Neutrophil (primary cell): ENCODE data around the gene CWC25.

Experiments used
- H3K27ac ChIP-seq: fragments of 200-600 bp; sonication (generic); 2 replicates; pipeline ENCODE4 v1.5.1; 2016; ENCODE audit warnings: mild to moderate bottlenecking, moderate library complexity
- H3K27me3 ChIP-seq: fragments of 200-600 bp; sonication (generic); 2 replicates; pipeline ENCODE4 v1.6.0; 2016; ENCODE audit warnings: mild to moderate bottlenecking
- H3K36me3 ChIP-seq: fragments of 200-600 bp; sonication (generic); 2 replicates; pipeline ENCODE4 v1.5.1; 2017
- H3K4me1 ChIP-seq, 2 experiments: fragments of 200-600 bp in 1 of 2; sonication (generic) in 1 of 2; 1 replicate in 1 of 2; 2 replicates in 1 of 2; pipeline versions ENCODE4 v1.5.1 to v1.6.1; 2013 to 2016; ENCODE audit warnings: low read depth in 1 of 2, low read length in 1 of 2, mild to moderate bottlenecking in 1 of 2, moderate library complexity in 1 of 2; ENCODE audit not compliant: control insufficient read depth in 1 of 2, insufficient read depth in 1 of 2
- H3K4me3 ChIP-seq, 2 experiments: fragments of 200-600 bp in 1 of 2; sonication (generic) in 1 of 2; 1 replicate in 1 of 2; 2 replicates in 1 of 2; pipeline ENCODE4 v1.5.1; 2013 to 2016; ENCODE audit warnings: low read depth in 1 of 2, low read length in 1 of 2, mild to moderate bottlenecking in 1 of 2, moderate library complexity in 1 of 2
- H3K9me3 ChIP-seq: fragments of 200-600 bp; sonication (generic); 2 replicates; pipeline ENCODE4 v1.5.1; 2016
- TF ChIP-seq, protein P1 (sequence below): fragments of 200-600 bp; sonication (generic); IDR thresholded peaks from 2 replicates; pipeline ENCODE4 v1.5.1; 2016; ENCODE audit warnings: antibody characterized with exemption

CWC25 gene

DNA sequence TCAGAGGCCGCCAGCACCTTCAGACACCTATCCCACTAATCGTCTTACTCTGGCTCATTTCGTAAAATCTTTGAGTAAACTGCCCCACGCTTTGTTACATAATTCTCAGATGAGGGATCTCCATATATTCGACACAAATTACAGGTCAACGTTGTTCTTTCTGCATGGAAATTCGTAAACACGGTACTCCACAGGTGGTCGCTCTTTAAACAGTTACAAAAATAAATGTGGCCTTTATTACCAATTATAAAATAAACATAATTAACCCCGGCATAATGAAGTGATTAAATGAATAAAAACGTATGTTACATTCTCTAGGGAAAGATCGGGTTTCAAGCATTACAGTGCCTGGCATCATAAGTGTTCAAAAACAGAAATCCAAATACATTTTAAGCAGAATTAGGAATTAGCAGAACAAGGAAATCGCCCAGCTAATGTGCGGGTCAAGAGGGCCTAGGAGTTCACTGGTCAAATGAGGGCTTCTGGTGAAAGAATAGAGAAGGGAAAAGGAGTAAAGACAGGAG, 24.8 kb downstream of the CWC25 start:
- TF ChIP-seq, protein P1, sequence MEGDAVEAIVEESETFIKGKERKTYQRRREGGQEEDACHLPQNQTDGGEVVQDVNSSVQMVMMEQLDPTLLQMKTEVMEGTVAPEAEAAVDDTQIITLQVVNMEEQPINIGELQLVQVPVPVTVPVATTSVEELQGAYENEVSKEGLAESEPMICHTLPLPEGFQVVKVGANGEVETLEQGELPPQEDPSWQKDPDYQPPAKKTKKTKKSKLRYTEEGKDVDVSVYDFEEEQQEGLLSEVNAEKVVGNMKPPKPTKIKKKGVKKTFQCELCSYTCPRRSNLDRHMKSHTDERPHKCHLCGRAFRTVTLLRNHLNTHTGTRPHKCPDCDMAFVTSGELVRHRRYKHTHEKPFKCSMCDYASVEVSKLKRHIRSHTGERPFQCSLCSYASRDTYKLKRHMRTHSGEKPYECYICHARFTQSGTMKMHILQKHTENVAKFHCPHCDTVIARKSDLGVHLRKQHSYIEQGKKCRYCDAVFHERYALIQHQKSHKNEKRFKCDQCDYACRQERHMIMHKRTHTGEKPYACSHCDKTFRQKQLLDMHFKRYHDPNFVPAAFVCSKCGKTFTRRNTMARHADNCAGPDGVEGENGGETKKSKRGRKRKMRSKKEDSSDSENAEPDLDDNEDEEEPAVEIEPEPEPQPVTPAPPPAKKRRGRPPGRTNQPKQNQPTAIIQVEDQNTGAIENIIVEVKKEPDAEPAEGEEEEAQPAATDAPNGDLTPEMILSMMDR, result no peak
- Histone ChIP-seq H3K4me1 (peaks cover 27% of the 10 kb centered on the region in 2 experiments), H3K27me3 (no peaks in the 10 kb centered on the region), H3K9me3 (no peaks in the 10 kb centered on the region), H3K27ac (peak overlapping the region; percentile 99), H3K36me3 (peaks cover 42% of the 10 kb centered on the region), H3K4me3 (peak overlapping the region; percentile 87 to 98)

DNA sequence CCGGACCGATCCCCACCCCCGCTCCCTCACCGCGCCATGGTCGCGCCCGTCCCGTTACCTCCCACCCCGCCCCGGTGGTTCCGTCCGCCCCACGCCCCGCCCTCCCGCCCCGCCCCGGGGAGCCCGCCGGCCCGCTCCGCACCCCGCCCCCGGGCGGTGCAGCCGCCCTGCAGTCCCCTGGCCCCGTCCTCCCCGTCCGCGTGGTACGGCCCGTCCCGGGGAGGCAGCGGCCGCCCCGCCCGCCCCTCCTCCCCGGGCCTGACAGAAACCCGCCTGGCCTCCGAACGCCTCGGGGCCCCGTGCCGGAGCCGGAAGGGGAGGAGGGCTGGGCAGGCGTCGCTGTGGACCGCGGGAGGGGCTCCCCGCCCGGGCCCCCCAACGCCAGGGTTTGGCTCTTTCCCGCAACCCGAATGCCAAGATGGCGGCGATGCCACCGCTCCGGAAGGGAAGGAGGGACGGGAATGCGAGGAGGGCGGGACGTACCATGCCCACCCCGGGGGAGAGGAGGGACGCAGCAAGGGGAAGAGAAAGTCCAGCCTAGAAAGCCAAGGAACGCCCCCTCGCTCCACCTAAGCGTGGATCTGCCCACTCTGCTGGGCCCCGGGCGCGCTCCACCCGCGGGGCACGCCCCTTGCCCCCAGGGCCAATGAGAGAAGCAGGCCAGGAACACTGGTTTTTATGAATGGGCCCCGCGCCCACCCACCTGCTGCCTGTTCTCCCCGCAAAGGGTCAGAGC, 25.5 kb downstream of the CWC25 start, which contains the start of gene PIP4K2B:
TSS of gene PIP4K2B (minus strand) at position 56 of the 736 bp plus-strand sequence. CDS start 132 bp downstream, outside the sequence.
- Histone ChIP-seq H3K27ac (peak within 1 kb of the TSS; percentile 99), H3K27me3 (no peaks in the 10 kb centered on the region), H3K9me3 (no peaks in the 10 kb centered on the region), H3K4me1 (peaks cover 27% of the 10 kb centered on the region in 2 experiments), H3K36me3 (peaks cover 35% of the 10 kb centered on the region), H3K4me3 (peak within 1 kb of the TSS; percentile 87 to 98)
- TF ChIP-seq, protein P1, result no peak

DNA sequence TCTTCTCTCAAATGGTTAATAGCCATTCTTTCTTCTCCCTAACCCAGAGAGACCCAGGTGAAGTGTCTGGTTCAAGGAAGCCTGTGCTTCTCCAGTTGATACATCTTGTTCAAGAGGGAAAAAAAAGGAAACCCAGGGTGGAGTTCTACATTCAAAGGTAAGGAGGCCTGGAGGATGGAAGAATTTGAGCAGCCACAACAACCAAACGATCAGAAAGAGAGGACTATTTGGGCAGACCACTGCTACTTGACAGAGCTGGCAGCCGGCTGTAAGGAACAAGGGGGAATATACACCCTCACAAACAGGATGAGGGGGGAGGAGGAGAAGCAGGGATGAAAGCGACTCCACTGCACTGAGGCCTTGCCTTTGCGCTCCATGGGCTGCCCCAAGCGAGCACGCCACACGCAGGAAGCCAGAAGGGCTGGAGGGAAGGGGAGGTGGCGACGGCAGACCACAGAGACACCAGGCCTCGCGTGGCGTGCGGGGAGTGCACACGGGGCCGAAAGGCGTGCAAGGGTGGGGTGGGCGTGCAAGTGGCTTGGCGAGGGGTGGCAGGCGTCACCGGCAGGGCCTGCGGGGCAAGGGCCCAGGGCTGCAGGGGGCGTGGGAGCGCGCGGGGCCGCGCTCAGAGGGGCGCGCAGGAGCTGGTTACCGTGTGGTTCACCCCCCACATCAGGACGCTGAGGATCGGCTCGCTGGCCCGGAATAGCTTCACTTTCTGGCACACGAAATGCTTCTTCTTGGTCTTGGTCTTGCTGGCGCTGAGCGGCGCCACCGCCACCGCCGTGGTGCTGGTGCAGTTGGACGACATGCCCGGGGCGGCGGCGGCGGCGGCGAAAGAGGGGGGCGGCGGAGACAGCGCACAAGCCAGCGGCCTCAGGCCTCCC, 26.3 kb downstream of the CWC25 start:
- H3K36me3 ChIP-seq, result peaks cover 27% of the 10 kb centered on the region
- no peaks in the 10 kb centered on the region for H3K27me3 ChIP-seq
- H3K4me3 ChIP-seq, result peak overlapping the region; percentile 87 to 98
- H3K4me1 ChIP-seq, result peaks cover 27% of the 10 kb centered on the region in 2 experiments
- H3K9me3 ChIP-seq, result no peaks in the 10 kb centered on the region
- H3K27ac ChIP-seq, result peak overlapping the region; percentile 99
- TF ChIP-seq, protein P1, result no peak

DNA sequence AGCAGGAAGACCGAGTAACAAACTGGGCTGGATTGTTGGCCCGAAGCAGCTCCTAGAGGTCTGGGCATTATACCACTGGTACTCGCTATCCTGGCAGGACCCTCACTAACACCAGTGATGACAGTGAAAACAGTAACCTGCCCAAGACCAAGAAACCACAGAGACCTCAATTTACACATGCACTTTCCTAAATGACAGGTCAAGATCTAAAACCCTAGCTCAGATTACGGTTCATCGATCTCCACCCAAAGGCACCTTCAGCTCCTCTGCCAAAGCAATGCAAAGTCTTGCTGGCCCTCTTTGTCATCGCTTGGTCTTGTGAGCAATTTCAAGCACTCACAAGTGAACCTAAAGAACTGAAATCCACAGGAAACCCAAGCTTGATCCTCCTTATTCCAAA, 27.3 kb downstream of the CWC25 start:
- Histone ChIP-seq H3K27ac (peak overlapping the region; percentile 99), H3K27me3 (no peaks in the 10 kb centered on the region), H3K9me3 (no peaks in the 10 kb centered on the region), H3K4me1 (peaks cover 27% of the 10 kb centered on the region in 2 experiments), H3K36me3 (peaks cover 18% of the 10 kb centered on the region), H3K4me3 (no peak overlapping the region)
- TF ChIP-seq, protein P1, result no peak

DNA sequence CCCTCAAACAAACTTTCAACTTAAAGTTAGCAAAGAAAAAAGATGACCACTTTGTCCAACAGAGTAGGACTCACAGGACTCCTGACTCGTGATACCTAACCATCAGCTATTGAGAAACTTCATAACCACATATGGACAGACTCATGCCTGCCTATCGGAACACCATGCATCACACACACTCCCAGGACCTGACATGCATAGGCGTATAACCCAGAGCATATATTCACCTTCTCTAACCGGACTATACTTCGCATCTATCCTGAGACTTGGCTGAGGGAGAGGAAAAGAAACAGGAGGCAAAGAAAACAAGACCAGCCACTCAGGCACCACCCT, 28.0 kb downstream of the CWC25 start:
- Histone ChIP-seq H3K9me3 (no peaks in the 10 kb centered on the region), H3K36me3 (peaks cover 11% of the 10 kb centered on the region), H3K4me1 (peaks cover 27% of the 10 kb centered on the region in 2 experiments), H3K27me3 (no peaks in the 10 kb centered on the region), H3K27ac (no peak overlapping the region), H3K4me3 (no peak overlapping the region)
- TF ChIP-seq, protein P1, result no peak
